Kidney epithelial cell (primary cell): ENCODE measurements around the gene AMOTL1. TPM values are rescaled to one million over a fixed set of nuclear protein-coding genes. Genes with fewer than 3 reads are reported as not detected.

ENCODE experiments used
- DNase-seq: peaks from one replicate; pipeline ENCODE4 v3.0.0-alpha.2; 2010; ENCODE audit warnings: low read depth
- H3K27me3 ChIP-seq: 2 replicates; pipeline ENCODE4 v1.6.0; 2011; ENCODE audit warnings: low read length; ENCODE audit not compliant: control insufficient read depth, insufficient read depth
- H3K36me3 ChIP-seq: 2 replicates; pipeline ENCODE4 v1.5.1; 2011; ENCODE audit warnings: low read length; ENCODE audit not compliant: control insufficient read depth, insufficient read depth
- H3K4me3 ChIP-seq: 2 replicates; pipeline ENCODE4 v1.5.1; 2011; ENCODE audit warnings: low read depth, mild to moderate bottlenecking, control low read depth, low read length
- total RNA-seq: library from RNA; depleted of rRNA; stranded (reverse); fragments of >200 nt; gene quantifications from 2 replicates; pipeline ENCODE4 v1.2.3, GENCODE V29; 2015
- TF ChIP-seq, protein P1 (sequence below): IDR thresholded peaks from 2 replicates; pipeline ENCODE4 v1.5.1; 2011; ENCODE audit warnings: mild to moderate bottlenecking, moderate library complexity, low read length, control low read depth, inconsistent platforms; ENCODE audit not compliant: insufficient read depth, poor library complexity, severe bottlenecking

AMOTL1 gene
- total RNA-seq, 1 donor from 2014 or later, result 48.8 TPM

DNA sequence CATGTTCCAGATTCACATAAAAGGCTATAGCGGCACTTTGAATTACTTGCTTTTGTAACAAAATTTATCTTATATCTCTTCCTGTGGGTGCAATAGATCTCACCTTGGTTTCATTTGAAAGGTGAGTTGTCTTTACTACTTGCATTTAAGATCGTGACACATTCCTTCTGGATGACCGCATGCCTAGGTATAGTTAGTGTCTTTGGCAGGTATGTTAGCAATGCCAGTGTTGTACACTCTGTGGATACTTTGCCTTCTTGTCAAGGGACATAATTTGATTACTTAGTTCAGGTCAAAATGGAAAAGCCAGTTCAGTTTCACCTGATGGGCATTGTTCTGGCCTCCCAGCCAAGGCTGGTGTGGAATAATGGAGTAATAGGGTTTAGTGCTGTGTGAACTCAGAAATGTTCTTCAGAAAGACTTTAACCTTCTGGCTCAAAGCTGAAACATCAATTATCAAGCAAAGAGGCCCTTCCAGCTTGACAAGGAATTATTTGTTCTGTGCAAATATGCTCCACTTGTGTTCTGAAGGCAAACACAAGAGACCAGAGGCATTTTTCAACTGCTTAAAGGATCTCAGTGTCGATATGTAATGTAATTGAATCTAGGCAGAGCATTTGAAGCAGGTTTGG, 64.6 kb downstream of the AMOTL1 start:
- no peaks in the 10 kb centered on the region for H3K27me3 ChIP-seq
- TF ChIP-seq, protein P1, sequence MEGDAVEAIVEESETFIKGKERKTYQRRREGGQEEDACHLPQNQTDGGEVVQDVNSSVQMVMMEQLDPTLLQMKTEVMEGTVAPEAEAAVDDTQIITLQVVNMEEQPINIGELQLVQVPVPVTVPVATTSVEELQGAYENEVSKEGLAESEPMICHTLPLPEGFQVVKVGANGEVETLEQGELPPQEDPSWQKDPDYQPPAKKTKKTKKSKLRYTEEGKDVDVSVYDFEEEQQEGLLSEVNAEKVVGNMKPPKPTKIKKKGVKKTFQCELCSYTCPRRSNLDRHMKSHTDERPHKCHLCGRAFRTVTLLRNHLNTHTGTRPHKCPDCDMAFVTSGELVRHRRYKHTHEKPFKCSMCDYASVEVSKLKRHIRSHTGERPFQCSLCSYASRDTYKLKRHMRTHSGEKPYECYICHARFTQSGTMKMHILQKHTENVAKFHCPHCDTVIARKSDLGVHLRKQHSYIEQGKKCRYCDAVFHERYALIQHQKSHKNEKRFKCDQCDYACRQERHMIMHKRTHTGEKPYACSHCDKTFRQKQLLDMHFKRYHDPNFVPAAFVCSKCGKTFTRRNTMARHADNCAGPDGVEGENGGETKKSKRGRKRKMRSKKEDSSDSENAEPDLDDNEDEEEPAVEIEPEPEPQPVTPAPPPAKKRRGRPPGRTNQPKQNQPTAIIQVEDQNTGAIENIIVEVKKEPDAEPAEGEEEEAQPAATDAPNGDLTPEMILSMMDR, result no peak
- peaks cover 5% of the 10 kb centered on the region for H3K36me3 ChIP-seq
- no peak overlapping the region for H3K4me3 ChIP-seq
- DNase-seq, result no peak

DNA sequence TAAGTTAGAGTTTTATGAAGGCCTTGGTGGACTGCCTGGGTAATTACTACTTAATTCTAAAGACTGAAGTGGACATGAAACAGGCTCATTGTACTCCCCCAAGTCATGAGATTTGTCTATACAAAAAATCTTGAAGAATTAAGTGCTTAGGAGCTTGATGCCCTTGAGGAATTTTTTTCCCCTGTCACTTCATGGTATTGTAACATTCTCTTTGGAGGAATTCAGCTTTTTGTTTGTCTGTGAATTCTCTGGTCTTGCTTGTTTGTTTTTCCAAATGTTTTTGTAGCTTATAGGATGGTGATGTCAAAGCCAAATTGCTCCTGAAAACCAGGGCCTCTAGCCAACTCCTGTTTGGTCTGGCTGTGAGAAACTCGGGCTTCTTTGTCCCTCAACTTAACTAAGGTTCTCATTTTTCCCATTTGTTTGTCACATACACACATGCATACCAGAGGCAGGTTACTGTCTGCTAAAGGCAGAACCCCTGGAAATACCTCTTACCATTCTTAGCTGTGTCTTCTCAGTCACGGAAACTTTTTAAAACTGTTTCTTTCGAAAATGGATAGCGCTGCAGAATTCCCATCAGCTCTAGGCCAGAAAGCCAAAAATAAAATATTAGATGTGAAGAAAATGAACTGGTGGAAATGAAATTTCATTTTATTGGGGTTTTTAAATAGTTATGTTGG, 66.9 kb downstream of the AMOTL1 start:
- H3K36me3 ChIP-seq, result peaks cover 8% of the 10 kb centered on the region
- DNase-seq, result no peak

DNA sequence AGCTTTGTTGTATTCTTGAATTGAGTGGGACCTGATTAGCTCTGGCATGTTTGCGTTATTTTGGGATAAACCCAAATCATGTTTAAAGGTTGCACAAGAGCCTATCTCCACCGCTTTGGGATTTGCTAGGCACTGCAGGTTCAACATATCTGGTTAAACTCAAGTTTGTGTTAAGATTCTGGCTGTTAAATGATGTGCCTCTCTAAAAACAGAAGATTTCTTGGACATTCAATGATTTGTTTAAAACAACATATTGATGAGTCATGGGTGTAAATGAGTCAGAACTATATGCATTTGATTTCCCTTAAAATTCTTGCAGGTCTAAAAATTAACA, 67.4 kb downstream of the AMOTL1 start:
- no peak for DNase-seq

More for the DNA sequence above, 66.9 kb downstream of the AMOTL1 start:
- TF ChIP-seq, protein P1, result no peak
- H3K27me3 ChIP-seq, result no peaks in the 10 kb centered on the region
- H3K4me3 ChIP-seq, result no peak overlapping the region

DNA sequence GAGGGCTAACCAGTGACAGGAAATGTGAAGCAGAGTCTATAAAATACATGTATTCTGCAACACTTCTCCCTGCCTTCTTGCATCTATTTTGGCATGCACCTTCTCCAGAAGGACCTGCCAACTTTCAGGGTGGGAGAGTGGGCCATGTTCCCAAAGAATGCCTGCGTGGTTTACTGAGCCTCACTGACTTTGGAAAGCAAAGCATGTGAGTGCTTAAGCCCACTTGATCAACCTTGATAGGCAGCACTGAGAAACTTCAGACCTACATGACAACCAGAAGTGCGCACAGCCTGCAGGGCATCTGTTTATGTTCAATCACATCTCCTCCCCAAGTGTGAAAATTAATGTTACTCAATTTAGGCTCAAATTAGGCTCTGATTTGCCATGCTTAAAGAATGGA, 69.2 kb downstream of the AMOTL1 start:
- Histone ChIP-seq H3K36me3 (peaks cover 7% of the 10 kb centered on the region), H3K4me3 (no peak overlapping the region), H3K27me3 (no peaks in the 10 kb centered on the region)
- TF ChIP-seq, protein P1, result no peak
- no peak for DNase-seq

More for the DNA sequence above, 67.4 kb downstream of the AMOTL1 start:
- Histone ChIP-seq H3K36me3 (peaks cover 8% of the 10 kb centered on the region), H3K4me3 (no peak overlapping the region), H3K27me3 (no peaks in the 10 kb centered on the region)
- TF ChIP-seq, protein P1, result no peak

DNA sequence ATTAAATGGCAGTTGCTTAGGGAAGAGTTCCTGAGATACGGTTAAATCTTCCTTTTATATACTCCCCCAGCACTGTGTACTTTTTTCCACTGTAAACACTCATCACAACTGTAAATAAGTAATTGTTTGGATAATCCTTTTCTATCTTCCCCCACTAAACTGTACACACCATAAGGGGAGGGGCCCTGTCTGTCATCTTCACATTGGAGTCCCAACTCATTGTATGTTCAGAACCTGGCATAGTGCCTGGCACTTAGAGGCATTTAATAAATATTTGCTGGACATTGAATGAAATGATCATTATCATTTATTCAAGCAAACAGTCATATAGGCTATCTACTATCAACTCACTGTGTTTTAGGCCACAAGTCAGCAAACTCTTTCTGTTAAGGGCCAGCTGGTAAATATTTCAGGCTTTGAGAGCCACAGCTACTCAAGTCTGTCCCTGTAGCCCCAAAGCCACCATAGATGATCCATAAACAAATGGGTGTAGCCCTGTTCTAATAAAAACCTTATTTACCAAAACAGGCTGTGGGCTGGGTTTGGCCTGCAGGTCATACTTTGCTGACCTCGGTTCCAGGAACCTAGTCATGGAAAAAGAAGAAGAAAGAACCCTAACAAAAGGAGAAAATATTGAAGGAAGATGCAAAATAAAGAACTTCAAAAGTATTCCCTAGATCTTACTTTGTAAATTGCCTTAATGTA, 70.0 kb downstream of the AMOTL1 start:
- TF ChIP-seq, protein P1, result no peak
- Histone ChIP-seq H3K36me3 (peaks cover 7% of the 10 kb centered on the region), H3K27me3 (no peaks in the 10 kb centered on the region), H3K4me3 (no peak overlapping the region)
- no peak for DNase-seq
